Measurements from ENCODE around the gene COPG1.

DNA sequence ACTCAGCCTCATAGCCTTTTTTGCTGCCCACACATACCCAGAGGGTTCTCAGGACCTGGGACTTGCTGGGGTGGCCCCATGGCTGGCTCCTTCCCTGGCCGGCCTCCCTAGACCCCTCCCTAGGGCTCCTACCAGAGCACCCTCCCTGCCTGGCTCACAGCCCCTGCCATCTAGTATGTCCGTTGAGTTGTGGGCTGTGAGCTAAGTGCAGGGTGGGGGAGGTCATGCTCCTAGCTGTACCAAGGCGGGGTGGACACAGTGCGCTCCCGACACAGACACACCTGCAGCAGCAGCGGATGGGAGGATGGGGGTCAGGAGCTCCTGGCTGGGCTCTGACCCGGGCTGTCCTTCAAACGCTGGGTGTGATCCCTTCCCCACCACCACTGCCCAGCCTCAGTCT lies 70.9 kb downstream of the COPG1 start:
- TF ChIP-seq EP300 (IDR thresholded peaks at IDR 0.05), result no peak
- TF ChIP-seq, protein P1, sequence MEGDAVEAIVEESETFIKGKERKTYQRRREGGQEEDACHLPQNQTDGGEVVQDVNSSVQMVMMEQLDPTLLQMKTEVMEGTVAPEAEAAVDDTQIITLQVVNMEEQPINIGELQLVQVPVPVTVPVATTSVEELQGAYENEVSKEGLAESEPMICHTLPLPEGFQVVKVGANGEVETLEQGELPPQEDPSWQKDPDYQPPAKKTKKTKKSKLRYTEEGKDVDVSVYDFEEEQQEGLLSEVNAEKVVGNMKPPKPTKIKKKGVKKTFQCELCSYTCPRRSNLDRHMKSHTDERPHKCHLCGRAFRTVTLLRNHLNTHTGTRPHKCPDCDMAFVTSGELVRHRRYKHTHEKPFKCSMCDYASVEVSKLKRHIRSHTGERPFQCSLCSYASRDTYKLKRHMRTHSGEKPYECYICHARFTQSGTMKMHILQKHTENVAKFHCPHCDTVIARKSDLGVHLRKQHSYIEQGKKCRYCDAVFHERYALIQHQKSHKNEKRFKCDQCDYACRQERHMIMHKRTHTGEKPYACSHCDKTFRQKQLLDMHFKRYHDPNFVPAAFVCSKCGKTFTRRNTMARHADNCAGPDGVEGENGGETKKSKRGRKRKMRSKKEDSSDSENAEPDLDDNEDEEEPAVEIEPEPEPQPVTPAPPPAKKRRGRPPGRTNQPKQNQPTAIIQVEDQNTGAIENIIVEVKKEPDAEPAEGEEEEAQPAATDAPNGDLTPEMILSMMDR (IDR thresholded peaks at IDR 0.05), result no peak
